ENCODE data around the gene MAPKBP1. TPM values are rescaled to one million over a fixed set of nuclear protein-coding genes. Genes with fewer than 3 reads are reported as not detected.
A peak's percentile ranks its signal among the peaks of the same experiment; 100 is the strongest.

Gene MAPKBP1
- total RNA-seq, 1 donor from 2014 or later: 28.9 TPM

DNA sequence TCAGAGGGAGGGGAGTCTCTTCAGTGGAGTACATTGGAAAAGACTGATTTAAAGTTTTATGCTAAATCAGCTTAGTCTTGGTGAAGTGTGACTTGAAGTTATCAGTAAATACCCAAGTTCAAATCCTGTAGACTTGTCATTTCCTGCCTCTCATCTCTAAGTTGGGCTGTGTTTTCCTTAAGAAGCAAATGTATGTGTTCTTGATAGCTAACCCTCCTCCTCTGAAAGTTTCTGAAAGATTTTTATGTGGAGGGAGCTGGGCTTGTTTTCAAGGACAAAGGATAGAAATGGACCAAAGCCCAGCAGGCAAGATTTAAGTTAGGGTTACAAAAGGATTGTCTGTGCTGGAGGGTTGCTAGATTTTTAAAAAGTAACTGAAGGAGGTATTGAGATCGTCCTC, 4.2 kb downstream of the MAPKBP1 start:
- TF ChIP-seq, protein P1, sequence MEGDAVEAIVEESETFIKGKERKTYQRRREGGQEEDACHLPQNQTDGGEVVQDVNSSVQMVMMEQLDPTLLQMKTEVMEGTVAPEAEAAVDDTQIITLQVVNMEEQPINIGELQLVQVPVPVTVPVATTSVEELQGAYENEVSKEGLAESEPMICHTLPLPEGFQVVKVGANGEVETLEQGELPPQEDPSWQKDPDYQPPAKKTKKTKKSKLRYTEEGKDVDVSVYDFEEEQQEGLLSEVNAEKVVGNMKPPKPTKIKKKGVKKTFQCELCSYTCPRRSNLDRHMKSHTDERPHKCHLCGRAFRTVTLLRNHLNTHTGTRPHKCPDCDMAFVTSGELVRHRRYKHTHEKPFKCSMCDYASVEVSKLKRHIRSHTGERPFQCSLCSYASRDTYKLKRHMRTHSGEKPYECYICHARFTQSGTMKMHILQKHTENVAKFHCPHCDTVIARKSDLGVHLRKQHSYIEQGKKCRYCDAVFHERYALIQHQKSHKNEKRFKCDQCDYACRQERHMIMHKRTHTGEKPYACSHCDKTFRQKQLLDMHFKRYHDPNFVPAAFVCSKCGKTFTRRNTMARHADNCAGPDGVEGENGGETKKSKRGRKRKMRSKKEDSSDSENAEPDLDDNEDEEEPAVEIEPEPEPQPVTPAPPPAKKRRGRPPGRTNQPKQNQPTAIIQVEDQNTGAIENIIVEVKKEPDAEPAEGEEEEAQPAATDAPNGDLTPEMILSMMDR (IDR thresholded peaks at IDR 0.05; ENCODE audit: unreplicated experiment): no peak
- peaks cover 4% of the 10 kb centered on the region for H3K36me3 Mint-ChIP-seq (ENCODE audit: insufficient read depth)
- no peak overlapping the region for H3K4me3 Mint-ChIP-seq (ENCODE audit: low read depth)
- H3K27me3 Mint-ChIP-seq: no peaks in the 10 kb centered on the region
- H3K9me3 Mint-ChIP-seq (ENCODE audit: low read depth): no peaks in the 10 kb centered on the region
- H3K4me1 Mint-ChIP-seq (ENCODE audit: low read depth): peaks cover 33% of the 10 kb centered on the region
- DNase-seq (ENCODE audit: low spot score, unreplicated experiment): no peak
- H3K27ac Mint-ChIP-seq: no peak overlapping the region

DNA sequence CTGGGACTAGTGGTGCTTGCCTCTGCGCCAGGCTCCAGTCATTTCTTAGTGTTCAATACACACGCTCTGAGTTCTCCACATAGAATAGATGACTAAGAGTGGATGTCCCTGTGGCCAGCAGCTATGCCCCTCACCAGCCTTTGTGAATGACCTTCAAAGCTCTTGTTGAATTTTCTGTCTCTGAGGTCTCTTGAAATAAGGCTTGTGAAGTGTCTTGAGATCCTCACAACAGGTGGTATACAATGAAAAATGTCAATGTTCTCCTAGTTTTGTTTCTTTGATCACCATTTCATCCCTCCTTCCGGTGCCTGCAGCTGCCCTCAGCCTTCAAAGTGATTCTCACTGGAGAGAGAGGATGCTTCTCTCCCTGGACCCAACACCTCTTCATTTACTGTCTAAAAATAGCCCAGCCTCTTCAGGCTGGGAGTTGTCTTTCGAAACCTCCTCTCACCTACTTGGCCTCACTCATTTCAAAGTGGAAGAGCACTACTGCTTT, 5.4 kb downstream of the MAPKBP1 start:
- no peaks in the 10 kb centered on the region for H3K27me3 Mint-ChIP-seq
- peak overlapping the region; percentile 73 for H3K27ac Mint-ChIP-seq
- TF ChIP-seq, protein P1 (IDR thresholded peaks at IDR 0.05; ENCODE audit: unreplicated experiment): no peak
- DNase-seq (ENCODE audit: low spot score, unreplicated experiment): no peak
- peaks cover 30% of the 10 kb centered on the region for H3K4me1 Mint-ChIP-seq (ENCODE audit: low read depth)
- H3K4me3 Mint-ChIP-seq (ENCODE audit: low read depth): no peak overlapping the region
- H3K9me3 Mint-ChIP-seq (ENCODE audit: low read depth): no peaks in the 10 kb centered on the region
- peaks cover 5% of the 10 kb centered on the region for H3K36me3 Mint-ChIP-seq (ENCODE audit: insufficient read depth)

DNA sequence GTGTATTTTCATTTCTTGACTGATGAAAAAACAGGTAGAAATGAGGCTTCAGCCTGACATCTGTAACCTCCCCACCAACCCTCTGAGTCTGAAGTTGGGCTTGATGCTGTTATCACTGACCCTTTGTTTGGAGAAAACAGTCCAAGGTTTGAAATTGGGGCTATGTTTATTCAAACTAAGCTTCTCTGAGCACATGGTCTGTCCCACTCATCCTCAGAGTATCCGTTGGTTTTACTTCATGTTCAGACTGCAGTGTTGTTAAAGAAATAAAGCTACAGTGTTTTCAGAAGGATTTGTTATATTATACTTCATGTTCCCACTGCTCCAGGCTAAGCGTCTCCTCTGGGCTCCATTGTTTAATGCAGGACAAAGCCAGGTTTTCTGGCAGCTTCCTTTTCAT, 6.0 kb downstream of the MAPKBP1 start:
- H3K4me1 Mint-ChIP-seq (ENCODE audit: low read depth): peaks cover 25% of the 10 kb centered on the region

DNA sequence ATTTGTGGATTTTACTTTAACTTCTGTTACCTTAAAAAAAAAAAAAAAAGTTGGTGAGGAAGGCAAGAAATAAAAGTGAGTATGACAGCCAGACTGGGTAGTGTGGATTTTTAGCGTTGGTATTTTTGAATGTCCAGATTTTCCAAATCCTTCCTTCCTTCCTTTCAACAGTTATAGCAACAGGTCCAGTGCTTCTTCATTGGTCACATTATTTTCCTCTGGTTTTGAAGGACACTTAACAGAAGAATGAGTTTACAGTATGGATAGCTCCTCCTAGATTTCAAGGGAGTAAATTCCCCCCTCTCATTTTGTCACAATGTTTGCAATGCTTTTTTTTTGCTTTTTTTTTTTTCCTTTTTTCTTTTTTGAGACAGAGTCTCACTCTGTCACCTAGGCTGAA, 6.4 kb downstream of the MAPKBP1 start:
- H3K27ac Mint-ChIP-seq: peak overlapping the region; percentile 73

More for the DNA sequence above, 6.0 kb downstream of the MAPKBP1 start:
- TF ChIP-seq, protein P1 (IDR thresholded peaks at IDR 0.05; ENCODE audit: unreplicated experiment): no peak
- Mint-ChIP-seq H3K27ac (peak overlapping the region; percentile 73), H3K27me3 (no peaks in the 10 kb centered on the region), H3K9me3 (ENCODE audit: low read depth) (no peaks in the 10 kb centered on the region), H3K4me3 (ENCODE audit: low read depth) (no peak overlapping the region), H3K36me3 (ENCODE audit: insufficient read depth) (peaks cover 5% of the 10 kb centered on the region)
- no peak for DNase-seq (ENCODE audit: low spot score, unreplicated experiment)

DNA sequence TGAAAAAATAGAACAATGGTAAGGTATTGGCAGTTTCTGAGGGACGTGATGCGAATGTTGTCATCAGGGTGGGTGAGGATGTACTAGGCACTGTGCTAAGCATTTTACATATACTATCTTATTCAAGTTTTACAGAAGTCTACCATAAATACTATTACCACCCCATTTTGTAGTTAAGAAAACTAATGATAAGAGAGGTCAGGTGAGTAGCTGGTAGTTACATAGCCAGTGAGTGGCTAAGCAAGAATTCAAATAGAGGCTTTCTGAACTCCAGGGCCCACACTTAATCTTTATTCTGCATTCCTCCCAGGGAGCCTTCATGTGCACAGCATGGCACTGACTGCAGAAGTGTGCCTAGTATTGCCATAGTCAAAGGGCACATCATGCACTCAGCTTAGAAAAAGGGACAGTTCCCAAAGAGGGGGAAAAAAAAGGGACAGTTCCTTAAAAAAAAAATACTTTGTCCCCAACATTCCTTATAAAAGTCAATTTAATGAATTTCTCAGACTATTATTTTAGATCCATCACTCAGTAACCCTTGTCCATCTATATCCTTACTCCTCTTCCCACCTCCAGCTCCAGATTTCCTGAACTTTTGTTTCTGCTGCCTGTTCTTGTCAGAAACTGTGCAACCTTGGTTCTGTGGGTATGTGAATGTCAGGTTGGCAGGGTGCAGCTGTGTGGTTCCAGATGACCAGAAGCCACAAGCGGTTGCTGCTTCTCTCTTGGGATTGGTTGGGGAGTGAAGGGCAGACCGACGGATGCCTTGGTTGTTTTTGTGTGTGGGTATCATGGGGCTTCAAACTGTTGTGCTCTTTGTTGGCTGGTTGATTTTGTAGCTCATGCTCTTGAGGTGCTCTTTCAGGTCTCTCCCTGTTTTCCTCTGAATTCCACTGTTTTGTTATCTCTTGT, 8.3 kb downstream of the MAPKBP1 start:
- DNase-seq (ENCODE audit: low spot score, unreplicated experiment): no peak
- H3K36me3 Mint-ChIP-seq (ENCODE audit: insufficient read depth): peaks cover 5% of the 10 kb centered on the region
- TF ChIP-seq, protein P1 (IDR thresholded peaks at IDR 0.05; ENCODE audit: unreplicated experiment): no peak
- peak overlapping the region; percentile 17 for H3K27ac Mint-ChIP-seq
- no peak overlapping the region for H3K4me3 Mint-ChIP-seq (ENCODE audit: low read depth)
- H3K27me3 Mint-ChIP-seq: no peaks in the 10 kb centered on the region
- peaks cover 16% of the 10 kb centered on the region for H3K4me1 Mint-ChIP-seq (ENCODE audit: low read depth)
- no peaks in the 10 kb centered on the region for H3K9me3 Mint-ChIP-seq (ENCODE audit: low read depth)

More for the DNA sequence above, 6.4 kb downstream of the MAPKBP1 start:
- Mint-ChIP-seq H3K36me3 (ENCODE audit: insufficient read depth) (peaks cover 5% of the 10 kb centered on the region), H3K27me3 (no peaks in the 10 kb centered on the region), H3K4me1 (ENCODE audit: low read depth) (peaks cover 22% of the 10 kb centered on the region), H3K9me3 (ENCODE audit: low read depth) (no peaks in the 10 kb centered on the region), H3K4me3 (ENCODE audit: low read depth) (no peak overlapping the region)
- DNase-seq (ENCODE audit: low spot score, unreplicated experiment): no peak
- TF ChIP-seq, protein P1 (IDR thresholded peaks at IDR 0.05; ENCODE audit: unreplicated experiment): no peak

Data from progenitor cell of endocrine pancreas (in vitro differentiated cells).